ENCODE results near the gene GCDH.
A peak's percentile ranks its signal among the peaks of the same experiment; 100 is the strongest.

DNA sequence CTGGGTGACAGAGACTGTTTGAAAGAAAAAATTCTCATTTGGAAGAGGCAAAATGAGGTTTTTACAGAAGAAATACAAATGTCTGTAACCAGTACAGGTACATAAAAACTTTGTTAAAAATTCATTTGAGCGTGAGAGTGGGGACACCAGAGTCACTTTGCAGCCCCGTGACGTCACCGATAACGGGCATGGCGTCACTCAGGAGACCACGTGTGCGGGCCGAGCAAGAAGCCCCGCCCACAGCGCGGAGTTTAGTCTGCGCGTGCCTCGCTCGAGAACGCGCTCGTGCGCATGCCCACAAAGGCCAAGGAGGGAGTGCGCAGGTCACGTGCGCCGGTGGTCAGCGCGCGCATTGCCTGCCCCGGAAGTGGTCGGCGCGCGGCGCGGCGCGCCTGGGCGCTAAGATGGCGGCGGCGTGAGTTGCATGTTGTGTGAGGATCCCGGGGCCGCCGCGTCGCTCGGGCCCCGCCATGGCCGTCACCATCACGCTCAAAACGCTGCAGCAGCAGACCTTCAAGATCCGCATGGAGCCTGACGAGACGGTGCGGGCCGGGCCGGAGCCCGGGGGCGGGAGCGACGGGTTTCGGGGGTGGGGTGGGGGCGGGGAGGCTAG, 54.6 kb downstream of the GCDH start, which contains the start of gene RAD23A:
- TF ChIP-seq CTCF (IDR thresholded peaks at IDR 0.05) = peak in 1 of 6 experiments; percentile 5
- peak; percentile 85 to 90 for TF ChIP-seq POLR2A (IDR thresholded peaks at IDR 0.05)
